HepG2 (cell line): ENCODE data around the gene FAM81A. TPM values are rescaled to one million over a fixed set of nuclear protein-coding genes. Genes with fewer than 3 reads are reported as not detected.

Experiments
- CHCHD3 ChIP-seq: sonication (generic); formaldehyde crosslinking; IDR thresholded peaks from 2 replicates; pipeline ENCODE4 v1.8.0; 2022; ENCODE audit warnings: mild to moderate bottlenecking, missing genetic modification reagents, moderate library complexity
- ISL2 ChIP-seq: sonication (generic); formaldehyde crosslinking; IDR thresholded peaks from 2 replicates; pipeline ENCODE4 v1.5.0; 2020; ENCODE audit warnings: missing genetic modification reagents
- JUND ChIP-seq: sonication (generic); formaldehyde crosslinking; IDR thresholded peaks from 2 replicates; pipeline ENCODE4 v1.8.0; 2022; ENCODE audit warnings: mild to moderate bottlenecking, missing genetic modification reagents
- KLF12 ChIP-seq: sonication (generic); formaldehyde crosslinking; IDR thresholded peaks from 2 replicates; pipeline ENCODE4 v1.4.0; 2020; ENCODE audit warnings: missing genetic modification reagents, borderline replicate concordance
- NFIC ChIP-seq: IDR thresholded peaks from 2 replicates; pipeline ENCODE4 v1.6.1; 2012; ENCODE audit warnings: mild to moderate bottlenecking, low read length, inconsistent platforms
- NR2C2 ChIP-seq: sonication (generic); formaldehyde crosslinking; IDR thresholded peaks from 2 replicates; pipeline ENCODE4 v1.4.0; 2020; ENCODE audit warnings: missing genetic modification reagents, mild to moderate bottlenecking, moderate library complexity, borderline replicate concordance
- RFX1 ChIP-seq: fragments of 450-650 bp; IDR thresholded peaks from 2 replicates; pipeline ENCODE4 v1.6.1; 2017
- RFX3 ChIP-seq: IDR thresholded peaks from 2 replicates; pipeline ENCODE4 v1.6.1; 2016; ENCODE audit warnings: missing biosample characterization, missing genetic modification reagents
- SRY ChIP-seq: sonication (generic); formaldehyde crosslinking; IDR thresholded peaks from 2 replicates; pipeline ENCODE4 v1.8.0; 2022; ENCODE audit warnings: mild to moderate bottlenecking, missing genetic modification reagents
- THAP11 ChIP-seq: IDR thresholded peaks from 2 replicates; pipeline ENCODE4 v1.6.1; 2016; ENCODE audit warnings: missing biosample characterization, missing genetic modification reagents
- ZBTB21 ChIP-seq: sonication (generic); formaldehyde crosslinking; IDR thresholded peaks from 2 replicates; pipeline ENCODE4 v1.4.0; 2020; ENCODE audit warnings: missing genetic modification reagents
- ZNF136 ChIP-seq: sonication (generic); formaldehyde crosslinking; IDR thresholded peaks from 2 replicates; pipeline ENCODE4 v1.8.1; 2022; ENCODE audit warnings: low read depth, mild to moderate bottlenecking, moderate library complexity, missing genetic modification reagents
- ZNF572 ChIP-seq: sonication (generic); formaldehyde crosslinking; IDR thresholded peaks from 2 replicates; pipeline ENCODE4 v1.5.1; 2020; ENCODE audit warnings: mild to moderate bottlenecking, missing genetic modification reagents
- polyA plus RNA-seq, 8 experiments: library from polyadenylated mRNA; depleted of rRNA in 3 of 8; stranded (reverse) in 7 of 8; unstranded in 1 of 8; fragments of >200 nt; fragmentation: Illumina TruSeq in 4 of 8; extraction: Trizol in 4 of 8; gene quantifications; 2 replicates each; pipeline versions ENCODE4 v1.2.1 to v1.2.3, GENCODE V29; 2011 to 2016; ENCODE audit warnings: low read depth in 4 of 8, missing spikeins in 1 of 8, mixed read lengths in 1 of 8; ENCODE audit not compliant: insufficient read depth in 1 of 8
- total RNA-seq, 5 experiments: library from RNA; depleted of rRNA; stranded (reverse); fragments of >200 nt; fragmentation: Illumina TruSeq; extraction: Trizol; gene quantifications; 2 replicates each; pipeline ENCODE4 v1.2.3, GENCODE V29; 2016; ENCODE audit warnings: low read depth in 1 of 5
- TF ChIP-seq, protein P1 (sequence below): sonication (generic); formaldehyde crosslinking; IDR thresholded peaks from 2 replicates; pipeline ENCODE4 v1.4.0; 2020; ENCODE audit warnings: missing genetic modification reagents
- TF ChIP-seq, protein P2 (sequence below): sonication (generic); formaldehyde crosslinking; IDR thresholded peaks from 2 replicates; pipeline ENCODE4 v1.4.0; 2020; ENCODE audit warnings: mild to moderate bottlenecking, missing genetic modification reagents
- TF ChIP-seq, protein P3 (sequence below), 2 experiments: fragments of 450-650 bp in 1 of 2; sonication (generic) in 1 of 2; formaldehyde crosslinking; IDR thresholded peaks; 2 replicates each; pipeline versions ENCODE4 v1.5.0 to v1.8.0; 2020 to 2022; ENCODE audit warnings: mild to moderate bottlenecking in 1 of 2, missing genetic modification reagents in 1 of 2
- TF ChIP-seq, protein P4 (sequence below): sonication (generic); formaldehyde crosslinking; IDR thresholded peaks from 2 replicates; pipeline ENCODE4 v1.4.0; 2020; ENCODE audit warnings: missing genetic modification reagents
- TF ChIP-seq, protein P5 (sequence below): fragments of 450-650 bp; IDR thresholded peaks from 2 replicates; pipeline ENCODE4 v1.6.1; 2016

FAM81A gene
- total and polyA plus RNA-seq, 2 of the 13 experiments (the other 11 are each of a cell fraction or from before 2014, with no cell fraction given) = 0.09 TPM; not detected in 1

DNA sequence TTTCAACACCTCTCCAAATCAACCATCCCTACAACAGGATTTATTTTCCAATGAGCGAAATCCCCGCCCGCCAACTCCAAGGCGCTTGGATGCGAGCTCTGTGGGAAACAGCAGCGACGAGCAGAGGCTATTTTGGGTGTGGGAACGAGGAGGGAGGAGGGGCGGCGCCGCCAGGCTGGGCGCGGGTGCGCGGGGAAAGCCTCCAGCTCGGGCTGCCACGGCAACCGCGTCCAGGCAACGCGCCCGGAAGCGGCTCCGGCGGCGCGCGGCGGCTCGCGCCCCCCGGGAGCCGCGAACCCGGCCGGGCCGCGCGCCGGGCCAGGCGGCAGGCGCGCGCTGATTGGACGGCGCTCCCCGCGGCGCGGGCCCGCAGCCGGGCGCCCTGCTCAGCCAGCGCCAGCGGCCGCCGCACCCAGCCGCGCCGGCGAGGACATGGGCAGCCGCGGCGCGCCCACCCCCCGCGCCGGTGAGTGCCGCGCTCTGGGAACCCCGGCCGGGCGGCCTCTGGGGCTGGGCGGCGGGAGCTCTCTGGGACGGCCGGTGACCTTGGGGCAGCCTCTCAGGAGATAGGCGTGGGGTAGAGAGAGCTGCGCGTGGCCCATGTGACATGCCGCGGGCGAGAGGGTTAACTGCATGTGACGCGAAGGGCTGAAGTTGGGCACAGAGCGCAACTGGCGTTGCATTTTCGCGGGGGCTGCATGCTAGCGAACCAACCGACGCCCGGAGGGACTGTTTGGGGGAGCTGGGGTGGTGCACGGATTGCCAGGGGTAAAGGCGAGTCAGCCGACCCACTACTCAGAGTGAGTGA is at the start of gene FAM81A (continued):
- TF ChIP-seq SRY (no peak), THAP11 (CRISPR knock-in tag) (no peak), JUND (no peak), ZBTB21 (CRISPR knock-in tag) (no peak), CHCHD3 (CRISPR knock-in tag) (no peak), NFIC (no peak), NR2C2 (CRISPR knock-in tag) (no peak), KLF12 (CRISPR knock-in tag) (no peak), RFX1 (peak; percentile 38; the same call in 1 of the 2 replicates), ZNF136 (CRISPR knock-in tag) (no peak), RFX3 (CRISPR knock-in tag) (peak; percentile 54; the same call in 1 of the 2 replicates), ZNF572 (no peak), ISL2 (no peak)
- TF ChIP-seq, protein P1, sequence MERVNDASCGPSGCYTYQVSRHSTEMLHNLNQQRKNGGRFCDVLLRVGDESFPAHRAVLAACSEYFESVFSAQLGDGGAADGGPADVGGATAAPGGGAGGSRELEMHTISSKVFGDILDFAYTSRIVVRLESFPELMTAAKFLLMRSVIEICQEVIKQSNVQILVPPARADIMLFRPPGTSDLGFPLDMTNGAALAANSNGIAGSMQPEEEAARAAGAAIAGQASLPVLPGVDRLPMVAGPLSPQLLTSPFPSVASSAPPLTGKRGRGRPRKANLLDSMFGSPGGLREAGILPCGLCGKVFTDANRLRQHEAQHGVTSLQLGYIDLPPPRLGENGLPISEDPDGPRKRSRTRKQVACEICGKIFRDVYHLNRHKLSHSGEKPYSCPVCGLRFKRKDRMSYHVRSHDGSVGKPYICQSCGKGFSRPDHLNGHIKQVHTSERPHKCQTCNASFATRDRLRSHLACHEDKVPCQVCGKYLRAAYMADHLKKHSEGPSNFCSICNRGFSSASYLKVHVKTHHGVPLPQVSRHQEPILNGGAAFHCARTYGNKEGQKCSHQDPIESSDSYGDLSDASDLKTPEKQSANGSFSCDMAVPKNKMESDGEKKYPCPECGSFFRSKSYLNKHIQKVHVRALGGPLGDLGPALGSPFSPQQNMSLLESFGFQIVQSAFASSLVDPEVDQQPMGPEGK (CRISPR knock-in tag) = 0 out of 2 replicates have a peak, but pooled peaks have one; percentile 11
- TF ChIP-seq, protein P2, sequence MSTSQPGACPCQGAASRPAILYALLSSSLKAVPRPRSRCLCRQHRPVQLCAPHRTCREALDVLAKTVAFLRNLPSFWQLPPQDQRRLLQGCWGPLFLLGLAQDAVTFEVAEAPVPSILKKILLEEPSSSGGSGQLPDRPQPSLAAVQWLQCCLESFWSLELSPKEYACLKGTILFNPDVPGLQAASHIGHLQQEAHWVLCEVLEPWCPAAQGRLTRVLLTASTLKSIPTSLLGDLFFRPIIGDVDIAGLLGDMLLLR (CRISPR knock-in tag) = no peak
- TF ChIP-seq, protein P3, sequence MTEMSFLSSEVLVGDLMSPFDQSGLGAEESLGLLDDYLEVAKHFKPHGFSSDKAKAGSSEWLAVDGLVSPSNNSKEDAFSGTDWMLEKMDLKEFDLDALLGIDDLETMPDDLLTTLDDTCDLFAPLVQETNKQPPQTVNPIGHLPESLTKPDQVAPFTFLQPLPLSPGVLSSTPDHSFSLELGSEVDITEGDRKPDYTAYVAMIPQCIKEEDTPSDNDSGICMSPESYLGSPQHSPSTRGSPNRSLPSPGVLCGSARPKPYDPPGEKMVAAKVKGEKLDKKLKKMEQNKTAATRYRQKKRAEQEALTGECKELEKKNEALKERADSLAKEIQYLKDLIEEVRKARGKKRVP (CRISPR knock-in tag; IDR thresholded peaks at IDR 0.05) = no peak
- TF ChIP-seq, protein P4, sequence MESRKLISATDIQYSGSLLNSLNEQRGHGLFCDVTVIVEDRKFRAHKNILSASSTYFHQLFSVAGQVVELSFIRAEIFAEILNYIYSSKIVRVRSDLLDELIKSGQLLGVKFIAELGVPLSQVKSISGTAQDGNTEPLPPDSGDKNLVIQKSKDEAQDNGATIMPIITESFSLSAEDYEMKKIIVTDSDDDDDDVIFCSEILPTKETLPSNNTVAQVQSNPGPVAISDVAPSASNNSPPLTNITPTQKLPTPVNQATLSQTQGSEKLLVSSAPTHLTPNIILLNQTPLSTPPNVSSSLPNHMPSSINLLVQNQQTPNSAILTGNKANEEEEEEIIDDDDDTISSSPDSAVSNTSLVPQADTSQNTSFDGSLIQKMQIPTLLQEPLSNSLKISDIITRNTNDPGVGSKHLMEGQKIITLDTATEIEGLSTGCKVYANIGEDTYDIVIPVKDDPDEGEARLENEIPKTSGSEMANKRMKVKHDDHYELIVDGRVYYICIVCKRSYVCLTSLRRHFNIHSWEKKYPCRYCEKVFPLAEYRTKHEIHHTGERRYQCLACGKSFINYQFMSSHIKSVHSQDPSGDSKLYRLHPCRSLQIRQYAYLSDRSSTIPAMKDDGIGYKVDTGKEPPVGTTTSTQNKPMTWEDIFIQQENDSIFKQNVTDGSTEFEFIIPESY (CRISPR knock-in tag) = no peak
- TF ChIP-seq, protein P5, sequence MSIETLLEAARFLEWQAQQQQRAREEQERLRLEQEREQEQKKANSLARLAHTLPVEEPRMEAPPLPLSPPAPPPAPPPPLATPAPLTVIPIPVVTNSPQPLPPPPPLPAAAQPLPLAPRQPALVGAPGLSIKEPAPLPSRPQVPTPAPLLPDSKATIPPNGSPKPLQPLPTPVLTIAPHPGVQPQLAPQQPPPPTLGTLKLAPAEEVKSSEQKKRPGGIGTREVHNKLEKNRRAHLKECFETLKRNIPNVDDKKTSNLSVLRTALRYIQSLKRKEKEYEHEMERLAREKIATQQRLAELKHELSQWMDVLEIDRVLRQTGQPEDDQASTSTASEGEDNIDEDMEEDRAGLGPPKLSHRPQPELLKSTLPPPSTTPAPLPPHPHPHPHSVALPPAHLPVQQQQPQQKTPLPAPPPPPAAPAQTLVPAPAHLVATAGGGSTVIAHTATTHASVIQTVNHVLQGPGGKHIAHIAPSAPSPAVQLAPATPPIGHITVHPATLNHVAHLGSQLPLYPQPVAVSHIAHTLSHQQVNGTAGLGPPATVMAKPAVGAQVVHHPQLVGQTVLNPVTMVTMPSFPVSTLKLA = no peak
